22Rv1 (cell line): ENCODE data around the gene DNM3.

ENCODE experiments used
- CTCF ChIP-seq: fragments of 450-650 bp; IDR thresholded peaks from 2 replicates; pipeline ENCODE4 v1.5.1; 2017; ENCODE audit warnings: mild to moderate bottlenecking
- ZFX ChIP-seq: fragments of 450-650 bp; IDR thresholded peaks from 2 replicates; pipeline ENCODE4 v1.6.1; 2017; ENCODE audit warnings: antibody characterized with exemption, borderline replicate concordance

GRCh38 chr1:172224871-172225270 lies 383.6 kb downstream of the DNM3 start:
- TF ChIP-seq CTCF: no peak
- no peak for TF ChIP-seq ZFX
